Measurements from ENCODE around the gene ARID5A.
"Not testable (repeated sequence)": the region's sequence is repeated elsewhere in the genome, so short reads cannot be mapped to it uniquely, and the experiment has no call there.

ARID5A gene, protein sequence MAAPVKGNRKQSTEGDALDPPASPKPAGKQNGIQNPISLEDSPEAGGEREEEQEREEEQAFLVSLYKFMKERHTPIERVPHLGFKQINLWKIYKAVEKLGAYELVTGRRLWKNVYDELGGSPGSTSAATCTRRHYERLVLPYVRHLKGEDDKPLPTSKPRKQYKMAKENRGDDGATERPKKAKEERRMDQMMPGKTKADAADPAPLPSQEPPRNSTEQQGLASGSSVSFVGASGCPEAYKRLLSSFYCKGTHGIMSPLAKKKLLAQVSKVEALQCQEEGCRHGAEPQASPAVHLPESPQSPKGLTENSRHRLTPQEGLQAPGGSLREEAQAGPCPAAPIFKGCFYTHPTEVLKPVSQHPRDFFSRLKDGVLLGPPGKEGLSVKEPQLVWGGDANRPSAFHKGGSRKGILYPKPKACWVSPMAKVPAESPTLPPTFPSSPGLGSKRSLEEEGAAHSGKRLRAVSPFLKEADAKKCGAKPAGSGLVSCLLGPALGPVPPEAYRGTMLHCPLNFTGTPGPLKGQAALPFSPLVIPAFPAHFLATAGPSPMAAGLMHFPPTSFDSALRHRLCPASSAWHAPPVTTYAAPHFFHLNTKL

DNA sequence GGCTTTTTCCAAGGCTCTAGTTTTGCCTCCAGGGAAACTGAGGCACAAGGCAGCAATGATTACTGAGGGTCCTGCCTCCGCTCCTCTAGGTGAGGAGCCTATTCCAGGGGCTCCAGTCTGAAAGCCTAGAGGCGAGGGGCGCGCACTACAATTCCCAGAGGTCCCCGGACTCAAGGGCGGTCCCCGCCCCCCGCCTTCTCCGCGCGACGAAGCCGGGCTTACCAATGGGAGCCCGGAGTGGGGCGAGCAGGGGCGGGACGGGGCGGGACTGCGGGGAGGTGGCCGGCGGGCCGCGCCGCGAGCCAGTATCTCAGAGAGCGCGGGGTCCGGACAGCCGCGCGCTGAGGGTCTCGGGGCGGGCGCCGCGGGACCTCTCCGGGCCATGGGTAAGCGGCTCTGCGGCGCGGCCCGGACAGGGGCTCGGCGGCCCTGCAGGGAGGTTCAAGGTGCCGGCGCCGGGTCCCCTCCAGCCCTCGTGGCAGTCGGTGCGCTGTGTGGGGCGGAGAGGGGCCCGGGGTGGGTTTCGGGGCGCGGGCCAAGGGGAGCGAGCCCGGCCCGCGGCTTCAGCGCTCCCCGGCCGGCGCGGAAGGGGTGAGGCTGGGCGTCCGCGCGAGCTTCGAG is at the start of gene ARID5A:
TSS of gene ARID5A (plus strand) at position 308 of the 621 bp plus-strand sequence. CDS start at position 383, 75 bp downstream.
- no peak for DNase-seq (ENCODE audit: low read depth, low spot score)

DNA sequence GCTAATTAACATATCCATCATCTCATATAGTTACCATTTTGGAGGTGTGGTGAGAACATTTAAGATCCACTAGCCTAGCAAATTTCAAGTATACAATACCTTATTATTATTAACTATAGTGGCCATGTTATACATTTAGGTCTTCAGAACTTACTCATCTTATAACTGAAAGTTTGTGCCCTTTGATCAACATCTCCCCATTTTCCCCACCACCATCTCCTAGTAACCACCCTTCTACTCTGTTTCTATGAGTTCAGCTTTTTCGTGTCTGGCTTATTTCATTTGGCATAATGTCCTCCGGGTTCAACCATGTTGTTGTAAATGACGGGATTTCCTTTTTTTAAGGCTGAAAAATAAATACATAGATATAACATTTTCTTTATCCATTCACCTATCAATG is 47.3 kb upstream of the ARID5A start:
- no peak for DNase-seq (ENCODE audit: low read depth, low spot score)

DNA sequence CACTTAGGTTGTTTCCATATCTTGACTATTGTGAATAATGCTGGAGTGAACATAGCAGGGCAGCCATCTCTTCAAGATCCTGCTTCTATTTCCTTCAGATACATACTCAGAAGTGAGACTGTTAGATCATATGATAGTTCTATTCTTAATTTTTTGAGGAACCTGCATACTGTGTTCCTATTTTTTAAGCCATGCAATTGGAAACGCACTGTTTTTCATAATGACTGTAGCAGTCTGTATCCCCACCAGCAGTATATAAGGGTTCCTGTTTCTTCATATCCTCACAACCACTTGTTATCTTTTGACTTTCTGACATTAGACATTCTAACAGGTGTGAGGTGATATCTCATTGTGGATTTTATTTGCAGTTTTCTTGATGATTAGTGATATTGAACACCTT is 46.9 kb upstream of the ARID5A start:
- DNase-seq (ENCODE audit: low read depth, low spot score), result no peak

DNA sequence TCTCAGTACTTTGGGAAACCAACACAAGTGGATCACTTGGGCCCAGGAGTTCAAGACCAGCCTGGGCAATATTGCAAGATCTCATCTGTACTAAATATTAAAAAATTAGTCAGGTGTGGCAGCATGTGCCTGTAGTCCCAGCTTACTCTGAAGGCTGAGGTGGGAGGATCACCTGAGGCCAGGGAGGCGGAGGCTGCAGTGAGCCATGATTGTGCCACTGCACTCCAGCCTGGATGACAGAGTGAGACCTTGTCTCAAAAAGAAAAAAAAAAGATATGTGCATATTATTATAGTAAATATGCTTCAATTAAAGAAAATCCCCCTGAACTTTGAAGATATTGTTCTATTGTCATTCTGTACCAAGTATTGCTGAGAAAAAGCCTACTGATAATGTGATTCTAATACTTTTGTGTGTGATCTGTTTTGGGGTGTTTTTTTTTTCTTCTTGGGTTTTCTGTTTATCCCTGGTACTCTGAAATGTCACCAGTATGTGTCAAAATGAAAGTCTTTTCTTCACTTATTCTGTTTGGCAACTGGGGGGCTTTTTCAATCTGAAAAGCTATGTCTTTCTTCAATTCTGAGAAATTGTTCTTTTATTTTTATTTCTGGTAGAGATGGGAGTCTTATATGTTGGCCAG is 44.6 kb upstream of the ARID5A start:
- DNase-seq (ENCODE audit: low read depth, low spot score), result no peak

DNA sequence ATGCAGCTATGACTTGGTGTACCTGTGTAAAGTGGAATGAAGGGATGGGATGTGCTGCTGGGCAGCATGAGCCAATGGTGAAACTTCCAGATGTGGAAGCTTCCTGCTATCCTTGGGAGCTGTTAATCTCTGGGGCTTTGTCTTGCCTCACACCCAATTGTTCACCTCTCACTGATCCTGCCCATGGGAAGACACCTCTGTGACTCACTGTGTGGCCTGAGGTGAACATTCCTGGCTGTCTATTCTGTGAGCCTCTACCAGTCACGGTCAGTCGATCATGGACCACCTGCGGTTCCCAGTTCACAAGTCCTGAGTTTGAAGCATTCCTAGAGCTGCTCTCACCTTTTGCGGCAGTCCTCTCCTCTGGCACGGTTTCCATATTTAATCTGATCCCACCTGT is 43.5 kb upstream of the ARID5A start:
- DNase-seq (ENCODE audit: low read depth, low spot score), result no peak

DNA sequence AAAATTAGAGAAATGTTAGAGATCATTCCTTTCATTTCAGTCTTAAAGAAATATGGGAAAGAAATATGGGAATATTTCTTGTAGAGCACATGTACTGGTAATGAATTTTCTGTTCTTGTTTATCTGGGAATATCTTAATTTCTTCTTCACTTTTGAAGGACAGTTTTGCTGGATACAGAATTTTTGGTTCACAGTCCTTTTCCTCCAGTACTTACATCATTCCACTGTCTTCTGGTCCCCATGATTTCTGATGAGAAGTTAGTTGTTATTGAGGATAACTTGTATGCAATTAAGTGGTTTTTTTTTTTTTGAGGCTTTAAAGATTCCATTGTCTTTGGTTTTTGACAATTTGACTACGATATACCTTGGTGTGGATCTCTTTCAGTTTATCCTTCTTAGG is 42.4 kb upstream of the ARID5A start:
- DNase-seq (ENCODE audit: low read depth, low spot score), result no peak

DNA sequence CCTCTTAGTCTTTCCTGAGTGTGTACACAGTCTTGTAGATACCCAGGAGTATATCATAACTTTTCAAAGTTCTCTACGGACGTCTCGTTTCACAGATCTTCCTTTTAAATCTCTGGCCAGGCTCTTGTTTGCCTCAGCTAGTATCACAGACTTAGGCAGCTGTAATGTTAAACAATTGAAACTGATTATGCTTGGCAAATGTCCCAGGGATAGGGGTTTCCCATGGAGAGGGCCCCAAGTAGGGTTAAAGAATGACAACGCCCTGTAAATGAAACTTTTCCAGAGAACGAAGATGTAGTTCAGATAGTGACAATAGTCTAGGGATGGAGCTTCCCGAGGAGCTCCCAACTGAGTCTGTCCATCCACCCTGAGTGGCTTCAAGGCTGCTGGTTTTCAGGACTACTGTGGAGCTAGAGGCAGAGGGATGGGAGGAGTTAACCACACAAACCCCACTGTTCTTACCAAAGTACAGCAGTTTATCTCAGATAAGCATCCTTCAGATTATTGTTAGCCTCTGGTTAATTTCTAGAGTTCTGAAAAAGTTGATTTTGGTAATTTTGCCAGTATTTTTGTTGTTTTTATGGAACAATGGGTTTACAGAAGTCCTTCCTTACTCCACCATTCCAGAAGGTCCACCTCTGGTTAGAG is 40.4 kb upstream of the ARID5A start:
- no peak for DNase-seq (ENCODE audit: low read depth, low spot score)

DNA sequence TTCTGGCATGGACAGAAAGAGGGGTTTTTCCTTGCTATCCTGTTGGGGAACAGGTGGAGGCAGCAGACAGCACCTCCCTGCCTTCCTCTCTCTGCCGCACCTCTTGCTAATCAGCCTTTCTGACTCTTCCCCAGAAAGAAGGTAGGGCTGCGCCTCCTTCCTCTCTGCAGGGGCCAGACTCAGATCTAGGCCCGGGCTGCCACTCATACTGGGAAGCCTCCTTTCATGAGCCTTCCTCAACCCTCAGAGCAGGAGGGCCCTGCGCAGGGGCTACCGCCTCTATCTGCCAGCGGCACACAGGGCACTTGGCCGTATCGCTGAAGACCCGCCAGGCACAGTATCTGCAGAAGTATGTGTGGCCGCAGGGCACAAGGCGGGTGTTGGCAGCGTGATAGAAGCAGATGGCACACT is 38.5 kb upstream of the ARID5A start:
- no peak for DNase-seq (ENCODE audit: low read depth, low spot score)

DNA sequence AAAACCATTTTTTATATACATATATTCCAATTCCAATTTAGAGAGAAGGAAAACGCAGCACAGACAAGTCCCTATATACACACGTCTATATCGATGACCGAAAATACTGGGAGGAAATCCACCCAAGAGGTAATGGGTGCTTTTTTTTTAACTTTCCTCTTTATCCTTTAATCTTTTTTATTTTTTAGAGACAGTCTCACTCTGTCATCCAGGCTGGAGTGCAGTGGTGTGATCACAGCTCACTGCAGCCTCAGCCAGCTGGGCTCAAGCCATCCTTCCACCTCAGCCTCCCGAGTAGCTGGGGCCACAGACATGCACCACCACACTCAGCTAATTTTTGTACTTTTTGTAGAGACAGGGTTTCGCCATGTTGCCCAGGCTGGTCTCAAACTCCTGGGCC is 37.9 kb upstream of the ARID5A start:
- DNase-seq (ENCODE audit: low read depth, low spot score), result not testable (repeated sequence)

DNA sequence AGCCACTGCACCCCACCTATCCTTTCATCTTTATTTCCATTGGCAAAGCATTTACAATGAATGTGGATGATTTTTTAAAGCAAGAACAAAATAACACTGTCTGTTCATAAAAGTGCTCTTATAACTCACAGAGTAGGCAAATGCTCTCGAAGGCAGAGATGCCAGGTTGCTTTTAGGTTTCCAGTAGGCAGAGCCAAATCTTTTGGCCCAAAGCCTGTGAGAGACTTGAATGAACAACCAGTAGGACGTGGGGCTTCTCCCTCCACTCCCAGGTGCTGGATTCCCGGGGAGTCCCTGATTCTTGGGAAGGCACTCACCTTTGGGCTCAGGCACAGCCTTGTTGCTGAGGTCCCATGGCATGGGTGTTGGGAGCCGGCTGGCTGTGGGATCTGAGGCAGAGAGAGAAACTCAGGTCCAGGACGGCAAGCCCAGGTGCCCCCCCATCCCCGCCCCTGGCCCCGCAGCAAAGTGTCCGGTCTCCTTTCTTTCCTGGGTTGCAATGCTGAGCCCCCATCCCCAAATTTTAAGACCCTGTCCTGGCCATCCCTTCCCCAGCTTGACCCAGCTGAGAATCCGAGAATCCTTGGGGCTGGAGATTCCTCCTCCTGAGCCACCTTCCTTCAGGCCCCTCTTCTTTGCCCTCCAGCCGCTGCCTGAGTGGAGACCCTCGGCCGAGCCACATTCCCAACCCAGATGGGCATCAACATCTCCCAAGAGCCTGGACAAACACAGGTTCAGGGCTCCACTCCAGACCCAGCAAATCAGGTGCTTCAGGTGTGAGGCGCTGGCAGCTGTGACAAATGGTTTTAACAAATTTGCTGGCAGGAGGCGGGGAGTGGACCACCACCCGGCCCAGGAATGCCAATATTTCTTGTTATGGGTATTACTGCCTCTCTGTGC is 37.2 kb upstream of the ARID5A start:
- DNase-seq (ENCODE audit: low read depth, low spot score), result no peak

DNA sequence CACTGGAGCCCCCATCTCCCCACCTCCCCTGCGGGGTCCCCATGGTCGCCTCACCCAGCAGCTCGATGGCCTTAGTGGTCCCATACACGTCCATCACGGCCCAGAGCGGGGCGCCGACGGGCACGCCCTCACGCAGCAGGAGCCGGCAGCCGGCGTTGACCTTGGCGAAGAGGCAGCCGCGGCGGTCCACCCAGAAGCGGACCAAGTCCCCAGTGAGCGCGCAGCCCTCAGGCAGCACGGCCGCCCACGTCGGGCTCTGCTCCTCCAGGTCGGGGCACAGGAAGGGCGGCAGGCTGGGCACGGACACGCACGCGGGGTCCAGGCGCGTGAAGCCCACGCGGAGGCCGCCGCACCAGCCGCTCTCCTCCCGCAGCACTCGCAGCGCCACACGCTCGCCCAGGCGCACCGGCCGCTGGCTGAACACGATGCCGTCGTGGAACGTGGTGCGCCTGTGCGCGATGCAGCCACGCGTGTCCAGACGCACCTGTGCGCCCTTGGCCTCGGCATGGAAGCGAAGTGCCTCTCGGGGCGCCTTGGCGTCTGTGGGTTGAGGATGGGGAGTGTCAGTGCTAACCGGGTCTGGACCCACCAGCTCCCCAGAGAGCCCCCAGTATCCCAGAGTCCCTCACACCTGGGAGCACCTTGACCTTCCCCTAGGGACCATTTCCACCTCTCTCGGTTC is 36.0 kb upstream of the ARID5A start:
- DNase-seq (ENCODE audit: low read depth, low spot score), result no peak

DNA sequence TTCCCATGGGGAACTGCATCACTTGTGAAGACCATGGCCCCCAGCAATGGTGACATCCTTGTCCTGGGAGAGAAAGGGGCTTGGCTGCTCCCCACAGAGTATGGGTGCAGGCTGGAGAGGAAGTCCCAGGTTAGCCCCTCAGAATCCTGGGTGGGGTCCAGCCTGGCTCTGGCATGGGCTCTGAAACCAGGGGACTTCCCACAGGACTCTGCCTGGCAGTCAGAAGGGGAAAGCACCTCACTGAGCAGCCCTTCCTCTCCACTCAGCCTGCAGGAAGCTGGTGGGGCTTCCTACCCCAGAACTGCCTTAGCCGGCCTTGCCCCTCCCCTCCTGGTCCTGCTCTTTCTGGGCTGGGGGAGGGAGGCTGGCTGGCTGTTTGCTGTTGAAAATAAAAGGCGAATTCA is 35.1 kb upstream of the ARID5A start:
- DNase-seq (ENCODE audit: low read depth, low spot score), result no peak

DNA sequence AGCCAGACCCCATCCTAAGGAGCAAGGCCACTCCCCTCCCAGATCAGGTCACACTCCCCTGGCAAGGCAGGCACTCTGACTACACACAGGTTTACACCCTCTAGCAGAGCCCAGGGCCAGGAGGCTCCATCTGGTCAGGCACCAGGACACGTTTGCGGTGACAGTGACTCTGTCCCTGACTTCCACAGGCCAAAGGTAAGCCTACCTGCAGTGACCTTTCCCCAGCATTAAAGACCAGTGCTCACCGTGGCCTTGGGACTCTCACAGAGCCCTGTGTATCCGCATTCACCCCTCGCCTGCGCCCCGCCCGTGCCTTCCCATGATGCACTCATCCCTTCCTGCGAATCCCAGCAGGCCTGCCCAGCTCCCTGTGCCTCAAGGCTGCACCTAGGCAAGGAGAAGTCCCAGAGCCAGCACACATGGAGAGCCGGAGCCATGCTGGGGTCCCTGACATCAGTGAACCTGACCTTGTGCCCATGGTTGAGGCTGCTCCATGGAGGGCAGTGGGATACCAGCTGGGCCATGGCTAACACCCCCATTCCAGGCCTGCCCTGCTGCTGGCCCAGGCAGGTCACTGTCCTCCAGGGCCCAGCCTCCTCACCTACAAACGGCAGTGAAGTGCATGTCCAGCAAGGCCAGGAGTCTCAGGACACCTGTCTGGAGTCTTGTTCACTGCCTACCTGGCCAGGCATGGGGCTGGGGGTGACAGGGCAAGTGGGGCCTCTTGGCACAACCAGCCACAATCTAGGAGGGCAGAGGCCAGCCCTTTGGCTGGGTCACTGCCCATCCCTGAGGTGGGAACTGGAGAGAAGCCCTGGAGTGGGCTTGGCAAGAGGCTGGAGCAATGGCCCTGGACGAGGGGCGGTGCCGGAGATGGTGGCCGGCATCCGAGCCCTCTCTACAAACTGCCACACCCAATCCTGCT is 34.4 kb upstream of the ARID5A start:
- no peak for DNase-seq (ENCODE audit: low read depth, low spot score)

DNA sequence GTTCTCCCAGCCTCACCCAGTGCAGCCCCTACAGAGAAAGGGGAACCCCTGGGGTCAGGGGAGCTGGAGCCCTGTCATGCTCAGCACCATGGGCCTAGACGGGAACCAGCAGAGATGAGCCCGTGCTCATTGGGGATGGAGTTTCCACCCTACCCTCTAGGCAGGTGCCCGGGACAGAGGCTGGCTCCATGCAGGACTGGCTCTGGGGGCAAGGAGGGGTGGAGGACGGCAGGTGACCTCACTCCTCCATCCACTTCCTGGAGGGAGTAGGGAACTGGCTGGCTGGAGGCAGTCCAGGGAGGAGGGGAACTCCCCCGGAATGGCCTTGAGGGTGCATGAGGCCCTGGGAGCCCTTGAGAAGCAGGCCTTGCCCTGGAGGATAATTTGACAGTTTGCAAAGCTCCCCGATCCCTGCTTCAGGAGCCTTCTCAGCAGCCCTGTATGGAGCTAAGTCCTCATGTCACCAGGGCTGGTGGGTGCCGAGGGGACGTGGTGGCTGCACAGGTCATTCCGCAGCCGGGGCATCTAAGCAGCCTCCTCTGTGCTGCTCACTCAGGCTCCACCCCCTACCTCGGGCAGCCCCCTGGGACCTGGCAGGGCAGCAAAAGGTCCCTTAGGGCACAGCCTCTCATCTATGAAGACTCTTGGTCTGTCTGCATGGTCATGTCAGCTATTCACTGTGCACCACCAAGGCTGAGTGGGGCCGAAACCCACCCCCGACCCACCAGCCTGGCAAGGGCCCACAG is 33.5 kb upstream of the ARID5A start:
- DNase-seq (ENCODE audit: low read depth, low spot score), result no peak

DNA sequence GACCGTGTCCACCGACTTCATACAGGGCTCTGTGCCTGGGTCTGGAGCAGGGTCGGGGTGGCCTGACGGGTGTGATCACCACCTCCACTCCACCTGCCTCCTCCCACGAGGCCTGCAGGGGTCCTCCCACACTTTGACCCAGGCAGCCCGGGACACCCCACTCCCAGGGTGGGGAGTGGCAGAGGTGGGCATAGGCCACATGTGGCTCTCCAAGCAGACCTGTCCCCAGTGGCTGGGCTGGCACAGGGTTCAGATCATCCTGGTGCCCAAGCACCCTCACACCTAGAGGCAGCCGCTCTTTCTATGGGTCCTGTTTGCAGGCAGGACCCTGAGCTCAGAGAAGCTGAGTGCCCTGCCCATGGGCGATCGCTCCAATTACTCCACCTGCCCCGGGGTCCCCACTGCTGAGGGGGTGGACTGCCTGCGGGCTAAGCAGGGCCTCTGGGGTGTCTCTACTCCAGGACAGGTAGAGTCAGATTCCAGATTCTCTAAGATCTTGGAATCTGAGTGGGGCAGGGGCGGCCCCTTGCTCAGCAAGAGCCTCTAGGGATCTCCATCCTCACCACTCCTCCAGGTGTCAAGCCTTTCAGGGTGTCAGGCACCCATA is 32.8 kb upstream of the ARID5A start:
- no peak for DNase-seq (ENCODE audit: low read depth, low spot score)

DNA sequence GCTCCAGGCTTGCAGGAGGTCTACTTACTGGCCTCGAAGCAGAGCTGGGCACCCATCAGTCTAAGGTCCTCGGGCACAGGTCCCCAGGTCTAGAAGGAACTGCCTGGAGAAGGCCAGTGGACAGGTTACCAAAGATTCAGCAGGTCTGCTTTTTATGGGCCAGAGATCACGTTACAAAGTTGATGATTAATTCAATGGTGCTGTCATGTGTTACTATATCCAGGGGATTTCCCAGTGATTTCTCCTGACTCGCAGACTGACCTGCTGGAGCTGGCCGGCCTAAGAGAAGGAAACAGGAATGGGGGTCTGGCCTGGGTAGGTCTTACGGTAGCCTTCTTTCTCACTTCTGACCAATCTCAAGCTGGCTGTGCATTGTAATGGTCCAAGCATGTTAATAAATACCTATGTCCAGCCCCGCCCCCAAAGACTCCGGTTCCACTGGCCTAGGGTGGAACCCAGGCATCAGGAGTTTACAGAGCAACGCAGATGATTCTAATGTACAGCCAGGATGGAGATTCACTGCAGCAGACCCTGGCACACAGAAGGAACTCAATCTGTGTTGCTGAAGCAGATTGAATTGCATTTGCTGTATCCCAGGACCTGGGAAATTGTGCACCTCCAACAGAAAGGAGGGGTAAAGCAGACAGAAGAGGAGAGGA is 31.2 kb upstream of the ARID5A start, which contains the start of gene NEURL3:
TSS of gene NEURL3 (minus strand) at position 127 of the 659 bp plus-strand sequence. CDS start at position 56, 71 bp downstream.
- no peak for DNase-seq (ENCODE audit: low read depth, low spot score)

Measured in iPS DF 19.7 (cell line).